HG02678 (cell line): Measurements from ENCODE around the gene KLHDC2.
"Not testable (repeated sequence)": the region's sequence is repeated elsewhere in the genome, so short reads cannot be mapped to it uniquely, and the experiment has no call there.

Experiments
- ATAC-seq: cut with Tn5 transposase; IDR thresholded peaks from one replicate; pipeline ENCODE4 v1.9.1; 2021; ENCODE audit warnings: mild to moderate bottlenecking, moderate library complexity; ENCODE audit not compliant: unreplicated experiment

Gene KLHDC2, protein sequence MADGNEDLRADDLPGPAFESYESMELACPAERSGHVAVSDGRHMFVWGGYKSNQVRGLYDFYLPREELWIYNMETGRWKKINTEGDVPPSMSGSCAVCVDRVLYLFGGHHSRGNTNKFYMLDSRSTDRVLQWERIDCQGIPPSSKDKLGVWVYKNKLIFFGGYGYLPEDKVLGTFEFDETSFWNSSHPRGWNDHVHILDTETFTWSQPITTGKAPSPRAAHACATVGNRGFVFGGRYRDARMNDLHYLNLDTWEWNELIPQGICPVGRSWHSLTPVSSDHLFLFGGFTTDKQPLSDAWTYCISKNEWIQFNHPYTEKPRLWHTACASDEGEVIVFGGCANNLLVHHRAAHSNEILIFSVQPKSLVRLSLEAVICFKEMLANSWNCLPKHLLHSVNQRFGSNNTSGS

DNA sequence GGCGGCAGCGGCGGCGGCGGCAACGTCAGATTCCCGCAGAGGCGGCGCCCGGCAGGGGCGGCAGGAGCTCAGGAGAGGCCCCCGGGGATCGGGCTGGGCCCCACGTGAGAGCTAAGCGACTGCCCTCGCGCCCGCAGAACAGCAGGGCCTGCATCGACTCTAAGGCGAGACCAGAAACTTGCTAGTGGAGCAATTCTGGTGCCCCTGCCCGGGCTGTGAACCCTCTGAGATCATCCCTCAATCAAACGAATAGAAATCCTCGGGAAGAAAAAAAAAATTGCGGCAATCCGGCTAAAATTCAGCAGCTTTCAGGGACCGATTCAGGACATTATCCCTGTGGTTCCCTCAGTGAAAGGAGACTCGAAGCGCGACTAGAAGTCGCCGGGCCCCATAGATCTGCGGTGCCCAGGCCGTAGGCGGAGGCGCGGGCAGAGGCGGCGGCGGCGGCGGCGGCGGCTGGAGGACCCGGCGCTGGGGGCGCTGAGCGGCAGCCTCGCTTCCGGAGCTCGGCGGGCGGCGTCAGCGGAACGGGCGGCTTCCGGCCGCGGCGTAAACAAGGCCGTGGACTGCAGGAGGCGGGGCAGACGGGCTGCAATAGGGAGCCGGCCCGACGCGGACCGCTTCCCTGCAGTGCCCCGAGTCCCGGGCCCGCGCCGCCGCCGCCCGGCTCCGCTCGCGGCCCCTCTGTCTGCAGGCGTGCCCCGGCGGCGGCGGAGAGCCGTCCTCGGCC, at the start of gene KLHDC2:
Gene KLHDC2 (plus strand): TSS at position 583 of the 730 bp plus-strand sequence. CDS start 316 bp downstream, outside the sequence.
- ATAC-seq: peak; percentile 94

DNA sequence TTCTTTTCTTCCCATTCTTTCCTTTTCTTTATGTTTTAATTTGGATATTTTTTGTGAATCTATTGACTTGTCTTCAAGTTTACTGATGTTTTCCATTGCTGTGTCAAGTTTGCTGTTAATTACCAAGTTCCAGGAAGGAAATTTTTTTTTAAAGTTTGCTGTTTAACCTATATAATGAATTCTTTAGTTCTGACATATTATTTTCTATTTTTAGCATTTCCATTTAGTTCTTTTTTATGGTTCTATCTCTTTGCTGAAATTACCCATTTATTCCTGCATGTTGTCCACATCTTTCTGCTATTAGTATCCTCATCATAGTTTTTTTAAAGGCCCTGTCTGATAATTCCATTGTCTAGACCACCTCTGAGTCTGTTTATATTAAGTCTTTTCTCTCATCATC, 47.2 kb upstream of the KLHDC2 start:
- no peak for ATAC-seq

DNA sequence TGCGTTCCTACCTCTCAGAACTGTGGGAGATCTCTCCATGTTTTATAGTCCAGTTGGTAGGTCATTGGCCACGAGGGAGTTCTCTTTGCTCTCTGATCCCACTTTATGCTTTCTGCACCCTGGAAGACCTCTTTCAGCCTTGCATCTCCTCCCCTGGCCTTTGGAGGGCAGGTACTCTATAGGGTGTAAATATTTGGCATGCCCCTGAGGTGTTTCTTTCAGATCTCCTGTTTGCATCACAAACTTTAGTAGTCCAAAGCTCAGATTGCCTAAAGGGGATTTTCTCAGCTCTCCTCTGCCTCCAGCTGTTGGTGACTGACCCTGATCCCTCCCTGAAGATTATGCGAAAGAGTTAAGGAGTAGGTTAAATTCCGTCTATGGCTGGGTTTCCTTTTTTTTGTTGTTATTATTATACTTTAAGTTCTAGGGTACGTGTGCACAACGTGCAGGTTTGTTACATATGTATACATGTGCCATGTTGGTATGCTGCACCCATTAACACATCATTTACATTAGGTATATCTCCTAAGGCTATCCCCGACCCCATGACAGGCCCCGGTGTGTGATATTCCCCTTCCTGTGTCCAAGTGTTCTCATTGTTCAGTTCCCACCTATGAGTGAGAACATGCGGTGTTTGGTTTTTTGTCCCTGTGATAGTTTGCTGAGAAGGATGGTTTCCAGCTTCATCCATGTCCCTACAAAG, 46.1 kb upstream of the KLHDC2 start:
- not testable (repeated sequence) for ATAC-seq

DNA sequence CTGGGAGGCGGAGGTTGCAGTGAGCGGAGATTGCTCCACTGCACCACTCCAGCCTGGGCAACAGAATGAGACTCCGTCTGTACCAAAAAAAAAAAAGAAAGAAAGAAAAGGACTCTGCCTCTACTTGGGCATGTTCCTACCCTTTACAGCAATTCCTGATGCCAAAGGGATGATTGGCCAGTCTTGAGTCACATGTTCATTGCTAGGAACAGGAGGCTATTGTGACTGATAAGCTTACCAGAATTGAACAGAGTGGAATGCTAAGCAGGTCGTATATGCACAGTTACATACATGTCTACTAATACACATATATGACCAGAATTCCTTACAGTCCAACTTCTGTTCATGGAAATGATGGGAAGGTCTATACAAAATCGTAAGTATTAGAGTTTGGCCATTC, 40.8 kb upstream of the KLHDC2 start:
- ATAC-seq: no peak

DNA sequence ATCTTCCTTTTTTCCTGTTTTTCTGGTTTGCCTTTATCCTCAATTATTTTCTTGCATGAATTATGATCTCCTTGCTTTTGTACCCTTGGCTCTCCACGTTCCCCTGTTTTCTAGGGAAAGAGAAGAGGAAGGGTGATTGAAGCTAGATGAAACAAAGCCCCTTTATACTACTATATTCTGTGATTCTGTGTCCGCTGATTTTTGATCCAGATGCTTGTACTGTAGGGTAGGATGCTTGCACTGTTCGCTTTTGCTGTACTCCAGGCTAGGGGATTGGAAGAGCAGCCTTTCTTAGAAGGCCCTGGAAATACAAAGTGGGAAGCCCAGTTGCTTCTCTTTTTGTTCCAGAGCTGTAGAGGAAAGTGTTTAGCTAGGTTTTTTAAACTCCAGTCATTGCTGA, 35.1 kb upstream of the KLHDC2 start:
- no peak for ATAC-seq

DNA sequence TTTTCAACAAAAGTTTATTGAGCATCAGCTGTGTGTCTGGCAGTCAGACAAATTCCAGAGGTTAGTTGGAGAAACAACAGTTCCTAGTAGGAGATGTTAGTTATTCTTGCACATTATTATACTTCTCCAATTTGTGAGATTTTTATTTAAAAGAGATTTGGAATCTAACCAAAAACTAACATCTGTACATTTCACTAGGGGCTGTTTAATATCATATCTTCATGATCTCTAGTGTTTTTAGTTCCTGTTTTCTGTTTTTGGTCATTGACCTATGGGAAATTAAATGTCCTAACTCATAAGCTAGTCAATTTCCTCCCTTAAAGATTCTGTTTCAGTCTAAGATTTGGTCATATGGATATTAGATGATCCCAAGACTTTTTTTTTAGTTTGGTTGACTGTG, 34.1 kb upstream of the KLHDC2 start:
- ATAC-seq: no peak

DNA sequence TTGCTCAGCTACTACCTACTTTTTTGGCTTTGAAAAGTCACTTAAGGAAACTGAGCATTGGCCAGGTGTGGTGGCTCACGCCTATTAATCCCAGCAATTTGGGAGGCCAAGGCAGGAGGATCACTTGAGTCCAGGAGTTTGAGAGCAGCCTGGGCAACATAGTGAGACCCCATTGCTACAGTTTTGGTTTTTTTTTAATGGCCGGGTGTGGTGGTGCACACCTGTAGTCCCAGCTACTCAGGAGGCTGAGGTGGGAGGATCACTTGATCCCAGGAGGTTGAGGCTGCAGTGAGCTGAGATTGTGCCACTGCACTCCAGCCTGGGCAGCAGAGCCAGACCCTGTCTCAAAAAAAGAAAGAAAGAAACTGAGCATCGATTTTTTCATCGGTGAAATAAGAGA, 32.3 kb upstream of the KLHDC2 start:
- not testable (repeated sequence) for ATAC-seq

DNA sequence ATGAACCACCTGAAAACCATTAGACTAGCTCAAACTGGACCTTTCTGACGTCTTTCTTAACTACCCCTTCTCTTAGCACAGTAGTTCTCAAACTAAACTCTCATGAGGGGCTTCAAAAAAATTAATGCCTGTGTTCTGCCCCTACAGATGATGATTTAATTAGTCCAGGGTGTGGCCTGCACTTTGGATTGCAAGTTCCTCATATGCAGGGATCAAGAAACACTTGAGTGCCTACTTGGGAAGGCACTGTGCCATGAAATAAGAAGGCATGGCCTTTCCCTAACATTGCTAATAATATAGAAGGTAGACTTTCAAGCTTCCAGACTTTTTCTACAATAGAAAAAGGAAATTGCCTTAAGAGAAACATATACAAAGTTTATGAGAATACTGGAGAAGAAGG, 22.8 kb upstream of the KLHDC2 start:
- no peak for ATAC-seq

DNA sequence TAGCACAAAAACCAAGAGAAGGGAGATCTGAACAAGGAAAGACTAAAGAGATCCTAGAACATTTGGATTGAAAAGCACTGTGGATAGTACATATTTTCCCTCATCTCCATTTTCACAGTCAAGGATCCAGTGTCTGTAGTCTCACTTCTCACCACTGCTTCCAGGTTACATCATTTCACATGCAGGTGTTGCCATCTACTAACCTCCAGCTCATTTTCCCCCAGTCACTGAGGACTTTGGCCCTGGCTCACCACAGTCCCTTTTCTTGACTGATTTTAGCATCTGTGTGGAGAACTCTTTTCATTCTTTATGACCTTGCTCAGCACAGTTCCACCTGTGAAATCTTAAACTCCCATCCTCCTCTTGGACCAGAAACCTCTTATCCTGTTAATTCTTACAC, 21.5 kb upstream of the KLHDC2 start:
- not testable (repeated sequence) for ATAC-seq

DNA sequence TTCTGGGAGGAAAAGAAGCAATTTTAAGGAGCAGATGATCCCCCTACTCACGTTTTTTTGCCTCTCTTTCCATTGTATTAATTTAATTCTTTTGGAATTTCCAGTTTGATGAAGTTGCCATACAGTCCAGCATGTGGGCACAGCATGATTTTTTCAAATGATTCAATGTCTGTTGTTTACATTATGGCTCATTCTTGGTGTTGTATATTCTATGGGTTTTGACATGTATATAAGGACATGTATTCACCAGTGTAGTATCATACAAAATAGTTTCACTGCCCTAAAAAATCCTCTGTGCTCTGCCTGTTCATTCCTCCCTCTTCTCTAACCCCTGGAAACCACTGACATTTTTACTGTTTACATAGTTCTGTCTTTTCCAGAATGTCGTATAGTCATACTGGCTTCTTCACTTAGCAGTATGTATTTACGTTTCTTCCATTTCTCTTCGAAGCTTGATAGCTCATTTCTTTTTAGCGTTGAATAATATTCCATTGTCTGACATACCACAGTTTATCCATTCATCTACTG, 13.3 kb upstream of the KLHDC2 start:
- ATAC-seq: no peak

DNA sequence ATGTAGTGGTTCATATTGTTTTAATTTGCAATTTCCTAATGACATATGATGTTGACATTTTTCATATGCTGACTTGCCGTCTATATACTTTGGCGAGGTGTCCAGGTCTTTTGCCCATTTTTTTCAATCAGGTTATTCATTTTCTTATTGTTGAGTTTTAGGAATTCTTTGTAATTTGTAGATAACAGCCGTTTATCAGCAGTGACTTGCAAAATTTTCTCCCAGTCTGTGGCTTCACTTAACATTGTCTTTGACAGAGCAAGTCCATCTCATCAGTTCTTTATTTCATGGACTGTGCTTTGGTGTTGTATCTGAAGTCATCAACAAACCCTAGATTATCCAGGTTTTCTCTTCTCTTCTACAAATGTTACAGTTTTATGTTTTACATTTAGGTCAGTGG, 12.6 kb upstream of the KLHDC2 start:
- no peak for ATAC-seq

DNA sequence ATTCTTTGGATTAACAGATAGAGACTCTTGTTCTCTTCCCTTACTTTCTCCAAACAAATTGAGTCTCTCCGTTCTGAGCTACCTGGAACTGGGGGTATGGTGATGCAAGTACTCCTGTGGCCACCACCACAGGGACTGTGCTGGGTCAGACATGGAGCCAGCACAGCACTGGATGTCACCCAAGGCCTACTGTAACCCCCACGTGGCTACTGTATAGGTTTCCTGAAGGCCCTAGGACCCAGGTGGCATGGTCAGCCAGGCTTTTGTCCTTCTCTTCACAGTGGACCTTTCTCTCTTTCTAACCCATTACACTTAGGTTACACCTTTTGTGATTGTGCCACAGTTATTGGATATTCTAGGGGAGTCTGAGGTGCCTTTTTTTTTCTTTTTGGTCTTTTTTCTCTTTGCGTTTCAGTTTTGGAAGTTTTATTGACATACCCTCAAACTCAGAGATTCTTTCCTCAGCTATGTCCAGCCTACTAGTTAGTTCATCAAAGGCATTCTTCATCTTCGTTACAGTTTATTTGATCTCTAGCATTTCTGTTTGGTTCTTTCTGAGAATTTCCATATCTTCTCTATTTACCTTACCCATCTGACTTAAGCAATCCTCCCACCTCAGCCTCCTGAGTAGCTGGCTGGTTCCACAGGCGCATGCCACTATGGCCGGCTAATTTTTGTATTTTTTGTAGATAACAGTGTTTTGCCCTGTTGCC, 6.0 kb upstream of the KLHDC2 start:
- no peak for ATAC-seq

DNA sequence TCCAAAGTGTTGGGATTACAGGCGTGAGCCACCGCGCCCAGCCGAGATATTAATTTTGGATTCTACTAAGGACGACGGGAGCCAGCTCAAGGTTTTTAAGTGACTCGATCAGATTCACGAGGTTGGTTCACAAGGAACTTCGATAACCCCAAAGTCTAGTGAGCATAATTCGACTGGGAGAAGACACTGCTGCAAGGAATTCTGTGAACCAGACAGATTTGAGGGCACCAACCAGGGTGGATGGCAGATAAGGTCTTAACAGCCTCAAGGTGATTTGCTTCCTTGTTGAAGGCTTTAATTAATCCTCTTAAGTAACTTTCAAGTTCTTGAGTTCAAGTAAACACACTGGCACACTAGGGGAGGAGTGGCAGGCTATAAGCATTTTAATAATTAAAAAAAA, 1.1 kb upstream of the KLHDC2 start:
- ATAC-seq: no peak

DNA sequence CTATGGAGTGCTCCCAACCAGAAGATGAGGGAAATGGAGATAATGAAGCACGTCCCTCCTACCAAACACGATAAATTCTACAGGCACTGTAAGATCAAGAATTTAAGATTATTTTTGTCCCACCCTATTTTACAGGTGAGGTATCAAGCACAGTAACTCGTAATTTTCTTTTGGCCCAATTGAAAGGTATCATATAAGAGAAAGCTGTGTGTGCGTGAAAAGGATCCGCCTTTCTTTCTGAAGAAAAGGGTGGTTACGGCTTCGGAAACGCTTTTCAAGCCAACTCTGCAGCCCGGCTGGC, 733 bp upstream of the KLHDC2 start:
- no peak for ATAC-seq

DNA sequence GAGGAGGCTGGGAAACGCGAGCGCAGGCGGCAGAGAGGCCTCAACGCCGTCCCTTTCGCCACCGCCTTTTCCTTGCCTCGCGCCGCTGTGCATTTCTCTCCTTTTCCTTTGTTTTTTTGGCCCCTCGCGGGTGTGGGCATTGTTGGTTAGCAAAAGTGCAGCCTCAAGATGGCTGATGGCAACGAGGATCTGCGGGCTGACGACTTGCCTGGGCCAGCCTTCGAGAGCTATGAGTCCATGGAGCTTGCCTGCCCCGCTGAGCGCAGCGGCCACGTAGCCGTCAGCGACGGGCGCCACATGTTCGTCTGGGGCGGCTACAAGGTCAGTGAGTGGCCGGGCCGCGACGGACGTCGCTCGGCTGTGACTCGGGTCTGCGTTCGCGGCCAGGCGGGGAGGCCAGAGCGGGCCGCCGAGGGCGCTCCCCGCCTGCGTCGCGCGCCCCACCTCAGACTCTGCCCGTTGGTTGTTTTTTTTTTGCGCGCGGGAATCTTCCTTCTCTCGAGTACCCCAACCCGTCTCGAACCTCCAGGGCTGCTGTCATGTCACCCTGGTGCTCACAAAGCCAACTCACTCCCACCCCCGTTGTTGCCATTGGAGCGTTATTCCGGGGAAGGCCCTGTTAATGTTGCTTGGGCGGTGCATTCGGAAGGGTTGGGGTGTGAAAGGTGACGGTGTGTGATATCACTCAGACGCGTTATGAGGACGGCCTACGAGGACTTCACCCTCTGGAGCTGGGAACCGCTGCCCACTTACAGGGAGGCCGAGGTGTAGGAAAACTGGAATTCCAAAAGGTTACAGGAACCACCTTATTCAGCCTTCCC, 558 bp downstream of the KLHDC2 start:
- ATAC-seq: peak; percentile 20

DNA sequence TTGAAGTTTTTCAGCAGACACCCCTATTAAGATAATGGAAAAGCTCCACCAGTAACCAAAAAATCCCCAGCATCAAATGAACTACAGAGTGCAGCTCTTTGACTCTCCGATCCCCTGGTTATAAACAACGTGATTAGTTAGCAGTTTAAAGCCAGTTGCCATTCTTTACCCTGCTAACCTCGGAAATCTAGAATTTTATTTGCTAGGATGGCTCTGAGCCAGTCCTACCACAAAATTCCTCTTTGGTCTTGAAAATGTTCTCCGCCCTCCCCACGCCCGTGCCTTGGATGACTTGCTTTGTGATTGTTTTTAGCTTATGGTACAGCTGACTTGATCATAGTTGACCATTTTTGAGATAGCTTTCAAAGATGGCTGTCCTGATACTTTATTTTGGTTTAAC, 1.2 kb downstream of the KLHDC2 start:
- no peak for ATAC-seq

DNA sequence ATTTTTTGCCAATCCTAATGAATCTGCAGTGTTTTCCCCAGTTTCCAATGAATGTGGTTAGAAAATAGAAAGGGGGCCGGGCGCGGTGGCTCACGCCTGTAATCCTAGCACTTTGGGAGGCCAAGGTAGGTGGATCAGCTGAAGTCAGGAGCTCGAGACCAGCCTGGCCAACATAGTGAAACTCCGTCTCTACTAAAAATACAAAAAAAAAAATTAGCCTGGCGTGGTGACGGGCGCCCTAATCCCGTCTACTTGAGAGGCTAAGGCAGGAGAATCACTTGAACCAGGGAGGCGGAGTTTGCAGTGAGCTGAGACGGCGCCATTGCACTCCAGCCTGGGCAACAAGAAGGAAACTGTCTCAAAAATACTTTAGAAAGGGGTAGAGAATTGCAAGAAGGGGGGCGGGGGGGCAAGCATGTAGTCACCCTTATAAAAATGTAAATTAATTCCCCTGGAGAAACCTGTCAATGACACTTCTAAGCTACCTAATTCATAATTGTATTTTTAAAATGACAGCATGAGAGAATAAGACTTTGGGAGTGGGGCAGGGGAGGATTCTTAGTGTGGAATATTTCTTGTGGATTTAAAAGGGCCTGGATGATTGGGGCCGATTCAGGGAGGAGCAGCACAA, 1.7 kb downstream of the KLHDC2 start:
- no peak for ATAC-seq

DNA sequence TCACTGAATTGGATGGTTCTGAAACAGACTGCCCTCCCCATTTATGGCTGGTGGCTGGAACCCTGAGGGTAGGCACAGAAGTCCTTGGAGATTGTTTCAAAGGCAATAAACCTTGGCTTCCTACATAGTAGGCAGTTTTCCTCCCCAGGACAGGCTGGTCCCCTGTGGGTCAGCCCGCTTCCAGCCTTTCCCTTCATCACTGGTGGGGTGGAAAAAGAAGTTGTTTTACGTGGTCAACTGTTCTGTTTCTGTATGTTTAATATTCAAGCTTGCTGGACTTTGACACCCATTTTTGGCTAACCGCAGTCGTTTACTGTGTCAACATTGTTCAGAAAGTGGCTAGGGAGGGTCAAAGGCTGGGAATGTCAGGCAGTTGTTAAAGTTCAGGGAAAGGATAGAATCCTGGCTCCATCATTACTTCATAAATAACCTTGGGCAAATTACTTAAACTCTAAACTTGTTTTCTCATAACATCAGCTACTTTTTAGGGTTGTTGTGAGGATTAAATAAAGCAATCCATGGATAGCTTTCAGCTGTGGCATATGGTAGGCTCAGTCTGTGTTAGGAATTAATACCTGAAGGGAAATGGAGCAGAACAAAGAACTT, 2.4 kb downstream of the KLHDC2 start:
- no peak for ATAC-seq

DNA sequence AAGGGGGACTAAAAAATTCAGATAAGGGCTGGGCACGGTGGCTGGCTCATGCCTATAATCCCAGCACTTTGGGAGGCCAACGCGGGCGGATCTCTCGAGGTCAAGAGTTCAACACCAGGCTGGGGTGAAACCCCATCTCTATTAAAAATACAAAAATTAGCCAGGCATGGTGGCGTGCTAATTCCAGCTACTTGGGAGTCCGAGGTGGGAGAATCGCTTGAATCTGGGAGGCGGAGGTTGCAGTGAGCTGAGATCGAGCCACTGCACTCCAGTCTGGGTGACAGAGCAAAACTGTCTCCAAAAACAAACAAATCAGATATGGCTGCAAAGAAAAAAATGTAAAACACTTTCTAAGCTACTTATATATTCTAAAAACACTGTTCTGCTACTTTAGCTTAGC, 3.7 kb downstream of the KLHDC2 start:
- ATAC-seq: not testable (repeated sequence)
